Measurements from ENCODE around the gene GABBR2.

- TF ChIP-seq CTCF (IDR thresholded peaks at IDR 0.05) = no peak
- TF ChIP-seq POLR2AphosphoS5 (IDR thresholded peaks at IDR 0.05) = no peak
- no peak for TF ChIP-seq POLR2A (IDR thresholded peaks at IDR 0.05)
Observed at GRCh38 chr9:98326459-98327248, 382.1 kb downstream of the GABBR2 start.

Data from breast epithelium (tissue), 3 donors.